Activated naive CD8-positive, alpha-beta T cell treated with anti-CD3 and anti-CD28 coated beads for 36 hours (primary cell): ENCODE data around the gene FNDC3A. TPM values are rescaled to one million over a fixed set of nuclear protein-coding genes. Genes with fewer than 3 reads are reported as not detected.

Experiments used
- DNase-seq: peaks from one replicate; pipeline ENCODE4 v3.0.0; 2021
- H3K27ac Mint-ChIP-seq: one replicate; pipeline ENCODE4 v1.8.0; 2022; ENCODE audit warnings: mild to moderate bottlenecking, moderate library complexity, mixed read lengths
- H3K27me3 Mint-ChIP-seq: one replicate; pipeline ENCODE4 v1.8.0; 2022; ENCODE audit warnings: mild to moderate bottlenecking, mixed read lengths
- H3K36me3 Mint-ChIP-seq: one replicate; pipeline ENCODE4 v1.8.0; 2021; ENCODE audit warnings: mild to moderate bottlenecking, mixed read lengths
- H3K4me1 Mint-ChIP-seq: one replicate; pipeline ENCODE4 v1.8.0; 2021; ENCODE audit warnings: mixed read lengths
- H3K4me3 Mint-ChIP-seq: one replicate; pipeline ENCODE4 v1.8.0; 2022; ENCODE audit warnings: mild to moderate bottlenecking, moderate library complexity, mixed read lengths
- H3K9me3 Mint-ChIP-seq: one replicate; pipeline ENCODE4 v1.8.0; 2022; ENCODE audit warnings: mixed read lengths
- total RNA-seq, 2 experiments: library from RNA; stranded (reverse); gene quantifications; one replicate each; pipeline ENCODE4 v1.2.3, GENCODE V29; 2021

Gene FNDC3A
- total RNA-seq: 10 to 100 TPM; 23.1 to 24.1 TPM

DNA sequence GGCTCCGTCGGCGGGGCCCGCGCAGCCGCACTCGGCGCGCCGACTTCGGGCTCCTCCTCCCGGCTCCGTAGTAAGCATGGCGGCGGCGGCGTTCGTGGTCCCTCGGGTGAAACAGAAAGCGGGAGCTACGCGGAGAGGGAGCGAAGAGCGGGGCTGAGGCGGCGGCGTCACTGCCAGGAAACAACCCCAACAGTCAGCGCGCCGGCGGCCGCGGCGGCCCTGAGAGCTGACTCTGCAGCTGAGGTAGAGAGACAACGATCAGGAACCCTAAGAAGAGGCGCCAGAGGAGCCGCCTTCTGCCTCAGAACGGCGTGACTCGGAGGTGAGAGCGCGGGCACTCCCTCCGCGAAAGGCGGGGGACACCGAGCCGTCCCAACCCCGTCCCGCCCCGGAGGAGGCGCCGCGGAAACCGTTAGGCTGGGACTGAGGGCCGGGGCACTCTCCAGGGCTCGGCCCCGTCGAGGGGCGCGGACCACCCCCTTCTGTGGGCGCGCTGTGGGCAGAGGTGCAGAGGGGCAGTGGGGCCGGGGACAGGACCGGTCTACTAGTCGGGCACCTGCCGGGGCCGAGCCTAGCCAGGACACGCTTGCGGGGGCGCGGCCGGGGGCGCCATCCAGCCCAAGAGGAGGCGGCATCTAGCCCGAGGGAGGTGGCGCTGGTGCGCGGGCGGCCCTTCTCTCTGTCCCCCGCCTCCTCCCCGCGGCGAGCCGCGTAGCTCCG lies at the start of gene FNDC3A:
Gene FNDC3A (plus strand): TSS at position 57 of the 720 bp plus-strand sequence. CDS start 30,279 bp downstream, outside the sequence.
- Mint-ChIP-seq H3K36me3 (peaks cover 50% of the 10 kb centered on the region), H3K4me3 (peak within 1 kb of the TSS; percentile 98), H3K4me1 (peaks cover 37% of the 10 kb centered on the region), H3K27me3 (no peaks in the 10 kb centered on the region), H3K9me3 (peaks cover 23% of the 10 kb centered on the region), H3K27ac (peak within 1 kb of the TSS; percentile 98)
- peak; percentile 90 for DNase-seq

GRCh38 chr13:48928757-48929430 lies 46.8 kb upstream of the FNDC3A start:
- no peak overlapping the region for H3K4me3 Mint-ChIP-seq
- H3K27me3 Mint-ChIP-seq: peaks cover 4% of the 10 kb centered on the region
- H3K36me3 Mint-ChIP-seq: no peaks in the 10 kb centered on the region
- DNase-seq: no peak
- peaks cover 4% of the 10 kb centered on the region for H3K4me1 Mint-ChIP-seq
- no peaks in the 10 kb centered on the region for H3K9me3 Mint-ChIP-seq
- no peak overlapping the region for H3K27ac Mint-ChIP-seq

DNA sequence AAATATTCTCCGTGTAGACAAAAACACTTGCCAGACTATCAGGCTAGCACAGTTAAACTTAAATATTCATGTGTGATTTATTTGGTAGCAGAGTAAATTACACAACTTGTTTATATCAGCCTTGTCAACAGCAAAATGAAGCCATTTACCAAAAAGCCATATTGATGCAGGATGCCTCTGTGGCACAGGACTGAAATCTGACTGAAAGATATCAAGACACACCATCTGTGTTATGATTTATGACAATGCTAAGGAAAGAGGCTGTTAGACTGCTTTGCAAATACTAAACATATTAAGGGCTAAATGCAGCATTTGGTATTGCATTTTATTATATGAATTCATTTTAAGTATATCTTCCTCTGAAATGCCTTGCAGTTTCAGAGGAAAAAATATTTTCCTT lies 44.8 kb upstream of the FNDC3A start:
- H3K27me3 Mint-ChIP-seq: peaks cover 8% of the 10 kb centered on the region
- H3K4me1 Mint-ChIP-seq: peaks cover 4% of the 10 kb centered on the region
- no peaks in the 10 kb centered on the region for H3K36me3 Mint-ChIP-seq

GRCh38 chr13:48938308-48938943 lies 37.3 kb upstream of the FNDC3A start:
- no peaks in the 10 kb centered on the region for H3K36me3 Mint-ChIP-seq
- no peak overlapping the region for H3K4me3 Mint-ChIP-seq
- peak overlapping the region; percentile 70 for H3K27ac Mint-ChIP-seq

More for the DNA sequence above, 44.8 kb upstream of the FNDC3A start:
- H3K27ac Mint-ChIP-seq: no peak overlapping the region
- no peak for DNase-seq
- H3K9me3 Mint-ChIP-seq: peaks cover 7% of the 10 kb centered on the region
- no peak overlapping the region for H3K4me3 Mint-ChIP-seq

GRCh38 chr13:48939728-48940127 lies 36.0 kb upstream of the FNDC3A start:
- H3K27ac Mint-ChIP-seq: no peak overlapping the region
- H3K36me3 Mint-ChIP-seq: no peaks in the 10 kb centered on the region
- no peaks in the 10 kb centered on the region for H3K27me3 Mint-ChIP-seq
- peaks cover 8% of the 10 kb centered on the region for H3K4me1 Mint-ChIP-seq
- no peak overlapping the region for H3K4me3 Mint-ChIP-seq
- peaks cover under 1% of the 10 kb centered on the region for H3K9me3 Mint-ChIP-seq
- DNase-seq: no peak

More at GRCh38 chr13:48938308-48938943, 37.3 kb upstream of the FNDC3A start:
- peaks cover 8% of the 10 kb centered on the region for H3K4me1 Mint-ChIP-seq
- no peak for DNase-seq
- H3K27me3 Mint-ChIP-seq: peaks cover 8% of the 10 kb centered on the region
- H3K9me3 Mint-ChIP-seq: peaks cover 7% of the 10 kb centered on the region

DNA sequence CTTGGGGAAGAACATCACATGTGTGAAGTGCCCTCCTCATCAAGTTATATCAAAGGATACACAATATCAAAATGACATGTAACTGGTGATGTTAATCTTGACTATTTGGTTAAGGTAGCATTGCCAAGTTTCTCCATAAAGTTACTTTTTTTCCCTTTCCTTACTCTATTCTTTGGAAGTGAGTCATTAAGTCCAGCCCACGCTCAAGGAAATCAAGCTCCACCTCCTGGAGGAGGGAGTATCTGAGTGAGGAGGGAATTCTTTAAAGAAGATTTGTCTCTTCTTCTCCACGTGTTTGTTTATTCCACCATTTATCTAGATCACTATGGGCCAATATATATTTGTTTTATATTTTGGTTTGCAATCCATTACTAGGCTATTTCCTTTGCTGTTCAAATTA lies 33.6 kb upstream of the FNDC3A start:
- Mint-ChIP-seq H3K27ac (no peak overlapping the region), H3K4me1 (peaks cover 8% of the 10 kb centered on the region), H3K36me3 (no peaks in the 10 kb centered on the region), H3K27me3 (no peaks in the 10 kb centered on the region), H3K4me3 (no peak overlapping the region), H3K9me3 (no peaks in the 10 kb centered on the region)
- DNase-seq: no peak

DNA sequence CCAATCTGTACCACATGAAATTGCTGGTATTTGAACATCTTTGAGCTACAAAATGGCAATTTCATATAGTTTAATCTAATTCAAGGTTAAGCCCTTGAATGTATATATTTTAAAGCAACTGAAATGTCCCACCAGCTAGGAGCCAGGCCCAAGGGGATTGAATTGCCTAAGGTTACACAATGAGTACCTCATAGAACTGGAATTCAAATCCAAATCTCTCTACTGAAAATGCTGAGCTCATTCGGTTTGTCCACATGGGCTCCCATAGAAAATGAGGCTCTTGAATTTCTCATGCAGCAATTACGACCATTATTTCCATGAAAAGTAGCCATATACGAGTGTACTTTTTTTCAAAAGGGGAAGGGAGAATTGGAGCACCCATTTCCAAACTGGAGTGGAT lies 31.5 kb upstream of the FNDC3A start:
- Mint-ChIP-seq H3K9me3 (no peaks in the 10 kb centered on the region), H3K4me1 (no peaks in the 10 kb centered on the region), H3K4me3 (no peak overlapping the region), H3K36me3 (no peaks in the 10 kb centered on the region), H3K27ac (no peak overlapping the region), H3K27me3 (no peaks in the 10 kb centered on the region)
- DNase-seq: no peak

- no peak overlapping the region for H3K27ac Mint-ChIP-seq
- no peak overlapping the region for H3K4me3 Mint-ChIP-seq
- no peaks in the 10 kb centered on the region for H3K36me3 Mint-ChIP-seq
- DNase-seq: no peak
- no peaks in the 10 kb centered on the region for H3K9me3 Mint-ChIP-seq
- H3K4me1 Mint-ChIP-seq: no peaks in the 10 kb centered on the region
- no peaks in the 10 kb centered on the region for H3K27me3 Mint-ChIP-seq
These were observed 30.1 kb upstream of the FNDC3A start for GRCh38 chr13:48945626-48946025.

- no peaks in the 10 kb centered on the region for H3K4me1 Mint-ChIP-seq
- DNase-seq: no peak
- H3K36me3 Mint-ChIP-seq: no peaks in the 10 kb centered on the region
- H3K27me3 Mint-ChIP-seq: no peaks in the 10 kb centered on the region
- H3K4me3 Mint-ChIP-seq: no peak overlapping the region
- no peak overlapping the region for H3K27ac Mint-ChIP-seq
- H3K9me3 Mint-ChIP-seq: no peaks in the 10 kb centered on the region
These were observed 29.5 kb upstream of the FNDC3A start for GRCh38 chr13:48946163-48946562.

DNA sequence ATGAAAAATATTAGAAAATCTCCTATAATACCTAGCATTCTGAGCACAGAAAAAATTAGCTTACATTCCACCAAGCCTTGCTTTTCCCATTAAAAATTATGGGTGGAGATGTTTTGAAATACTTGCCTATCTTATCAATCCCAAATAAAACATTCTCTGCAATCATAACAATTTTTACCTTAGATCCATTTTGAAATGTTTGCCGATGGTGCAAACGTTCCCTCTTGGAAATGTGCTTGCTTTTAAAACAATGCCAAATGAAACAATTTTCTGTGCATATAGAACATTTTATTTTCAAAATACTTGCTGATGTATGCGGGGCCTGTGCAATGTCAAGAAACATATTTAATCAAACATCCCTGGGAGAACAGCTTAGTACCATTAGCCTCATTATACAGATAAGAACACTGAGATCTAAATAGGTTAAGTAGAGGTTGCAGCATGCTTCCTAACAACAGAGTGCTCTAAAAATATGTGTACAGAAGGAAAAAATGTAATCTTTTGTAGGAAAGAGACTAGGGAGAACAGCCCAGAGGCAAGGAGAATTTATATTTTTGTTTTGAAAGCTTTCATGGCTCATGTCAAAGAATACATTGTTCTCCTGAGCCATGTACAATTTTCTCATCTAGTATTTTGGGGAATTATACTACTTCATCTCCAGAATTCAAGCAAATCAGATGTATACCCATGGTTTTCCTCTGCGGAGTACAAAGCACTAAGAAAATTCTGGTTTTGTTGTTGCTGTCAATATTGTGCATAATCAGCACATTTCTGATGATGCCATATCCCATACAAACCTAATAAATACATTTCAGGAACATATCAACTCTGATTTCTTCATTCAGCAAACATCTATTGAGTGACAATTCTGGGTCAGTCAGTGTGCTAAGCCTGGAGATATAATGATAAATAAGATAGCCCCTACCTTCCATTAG lies 25.9 kb upstream of the FNDC3A start:
- H3K27me3 Mint-ChIP-seq: no peaks in the 10 kb centered on the region
- DNase-seq: no peak
- no peak overlapping the region for H3K4me3 Mint-ChIP-seq
- no peak overlapping the region for H3K27ac Mint-ChIP-seq
- H3K4me1 Mint-ChIP-seq: no peaks in the 10 kb centered on the region
- H3K36me3 Mint-ChIP-seq: no peaks in the 10 kb centered on the region
- no peaks in the 10 kb centered on the region for H3K9me3 Mint-ChIP-seq

GRCh38 chr13:48950501-48950875 lies 25.2 kb upstream of the FNDC3A start:
- Mint-ChIP-seq H3K27ac (no peak overlapping the region), H3K27me3 (no peaks in the 10 kb centered on the region), H3K9me3 (no peaks in the 10 kb centered on the region), H3K4me1 (no peaks in the 10 kb centered on the region), H3K36me3 (no peaks in the 10 kb centered on the region), H3K4me3 (no peak overlapping the region)
- no peak for DNase-seq

- Mint-ChIP-seq H3K36me3 (no peaks in the 10 kb centered on the region), H3K27ac (no peak overlapping the region), H3K27me3 (no peaks in the 10 kb centered on the region), H3K4me3 (no peak overlapping the region), H3K9me3 (no peaks in the 10 kb centered on the region), H3K4me1 (no peaks in the 10 kb centered on the region)
- no peak for DNase-seq
These were observed 21.6 kb upstream of the FNDC3A start for GRCh38 chr13:48954081-48954480.

GRCh38 chr13:48955536-48955935 lies 20.2 kb upstream of the FNDC3A start:
- Mint-ChIP-seq H3K9me3 (no peaks in the 10 kb centered on the region), H3K36me3 (no peaks in the 10 kb centered on the region), H3K27me3 (no peaks in the 10 kb centered on the region), H3K27ac (no peak overlapping the region), H3K4me1 (no peaks in the 10 kb centered on the region), H3K4me3 (no peak overlapping the region)
- no peak for DNase-seq

DNA sequence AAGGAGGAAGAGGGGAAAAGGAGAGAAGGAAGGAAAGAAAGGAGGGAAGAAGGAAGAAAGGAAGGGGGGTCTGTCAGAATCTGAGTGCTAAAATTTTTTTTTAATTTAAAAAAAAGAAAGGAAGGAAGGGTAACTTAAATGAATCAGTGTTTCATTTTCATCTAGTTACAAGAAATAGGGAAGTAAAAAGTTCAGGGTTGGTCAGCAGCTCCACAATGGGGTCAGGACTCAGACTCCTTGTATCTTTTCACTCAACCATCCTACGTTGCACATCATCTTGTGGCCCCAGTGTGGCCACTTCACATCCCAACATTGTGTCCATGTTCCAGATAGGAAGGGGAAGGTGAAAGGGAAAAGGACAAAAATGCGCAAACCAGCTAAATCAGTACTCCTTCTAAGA lies 14.3 kb upstream of the FNDC3A start:
- no peaks in the 10 kb centered on the region for H3K4me1 Mint-ChIP-seq

GRCh38 chr13:48962281-48962680 lies 13.4 kb upstream of the FNDC3A start:
- no peak for DNase-seq
- no peak overlapping the region for H3K4me3 Mint-ChIP-seq
- H3K27me3 Mint-ChIP-seq: no peaks in the 10 kb centered on the region
- H3K4me1 Mint-ChIP-seq: no peaks in the 10 kb centered on the region
- H3K27ac Mint-ChIP-seq: no peak overlapping the region
- no peaks in the 10 kb centered on the region for H3K36me3 Mint-ChIP-seq
- no peaks in the 10 kb centered on the region for H3K9me3 Mint-ChIP-seq

More for the DNA sequence above, 14.3 kb upstream of the FNDC3A start:
- Mint-ChIP-seq H3K27ac (no peak overlapping the region), H3K36me3 (no peaks in the 10 kb centered on the region), H3K4me3 (no peak overlapping the region), H3K9me3 (no peaks in the 10 kb centered on the region), H3K27me3 (no peaks in the 10 kb centered on the region)
- no peak for DNase-seq
